NCI-H2227 (cell line): ENCODE results near the gene GPC6.
"Not testable (repeated sequence)": the region's sequence is repeated elsewhere in the genome, so short reads cannot be mapped to it uniquely, and the experiment has no call there.

ENCODE experiments used
- DNase-seq: peaks from one replicate; lab custom pipeline; 2025; ENCODE audit not compliant: unreplicated experiment; lab: John Stamatoyannopoulos, UW

Gene GPC6

DNA sequence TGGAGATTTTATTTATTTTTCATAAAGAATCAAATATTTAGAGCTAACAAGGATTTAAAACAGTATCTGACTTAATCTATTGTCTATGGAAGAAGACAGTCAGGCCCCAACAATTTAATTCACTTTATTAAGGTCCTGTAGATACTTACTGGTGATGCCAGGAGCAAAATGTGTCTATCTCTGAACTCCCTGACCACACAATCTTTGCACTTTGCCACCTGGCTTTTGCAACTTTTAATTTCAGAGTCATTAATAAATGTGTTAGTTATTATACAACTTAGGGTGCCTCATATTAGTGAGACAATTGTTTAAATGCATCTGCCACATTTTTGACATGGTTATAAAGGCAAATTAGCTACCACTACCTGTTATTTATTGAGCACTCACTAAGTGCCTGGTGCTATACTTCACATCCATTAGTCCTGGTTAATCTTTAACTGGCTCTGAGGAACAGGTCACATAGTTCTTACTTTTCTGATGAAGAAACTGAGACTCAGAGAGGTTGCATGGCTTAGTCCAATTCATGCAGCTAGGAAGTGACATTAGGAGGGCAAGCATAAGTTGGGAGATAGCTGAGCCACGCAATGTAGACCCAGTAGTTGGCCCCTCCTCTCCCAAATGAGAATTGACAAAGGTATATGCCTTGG lies 955.0 kb downstream of the GPC6 start:
- no peak for DNase-seq

DNA sequence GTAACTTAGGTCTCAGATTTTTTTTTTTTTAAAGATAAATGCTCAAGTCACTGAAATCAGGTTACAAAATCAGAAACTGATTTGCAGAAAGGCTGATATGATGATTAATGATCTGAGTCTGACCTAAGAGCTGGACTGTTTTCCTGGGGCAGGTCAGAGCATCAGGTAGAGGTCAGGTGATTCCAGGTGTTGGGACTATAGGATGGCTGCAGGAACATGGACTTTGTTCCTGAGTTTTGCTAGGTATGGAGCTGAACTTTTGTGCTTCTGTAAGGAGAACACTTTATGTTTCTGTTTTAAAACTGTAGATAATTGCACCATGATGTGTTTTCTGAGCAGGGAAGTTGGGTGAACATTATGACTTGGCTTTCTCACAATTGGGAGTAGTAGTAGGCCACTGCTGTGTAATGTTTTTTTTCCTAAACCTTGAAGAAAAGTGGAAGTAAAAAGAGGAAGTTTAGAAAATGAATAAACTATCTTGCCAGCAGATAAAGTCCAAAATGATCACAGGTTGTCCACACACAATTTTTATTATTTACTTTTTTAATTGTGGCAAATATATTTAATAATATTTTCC lies 955.7 kb downstream of the GPC6 start:
- DNase-seq: no peak

DNA sequence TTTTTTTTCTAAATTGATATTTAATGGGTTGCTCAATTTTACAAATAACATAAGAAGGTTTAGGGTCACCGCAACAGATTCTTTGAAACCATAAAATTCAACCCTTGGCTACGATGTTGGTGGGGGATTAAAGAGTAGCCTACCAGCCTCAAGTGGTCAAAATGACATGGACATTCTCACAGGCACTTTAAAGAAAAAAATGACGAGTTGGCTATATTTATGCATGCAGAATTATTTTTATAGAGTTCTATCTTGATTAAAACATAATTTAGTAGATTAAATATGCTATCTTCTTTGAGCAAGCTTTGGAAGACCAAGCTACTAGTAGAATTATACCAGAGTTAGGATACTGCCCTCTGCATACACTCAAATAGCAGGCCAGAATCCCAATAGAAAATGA lies 959.9 kb downstream of the GPC6 start:
- no peak for DNase-seq

DNA sequence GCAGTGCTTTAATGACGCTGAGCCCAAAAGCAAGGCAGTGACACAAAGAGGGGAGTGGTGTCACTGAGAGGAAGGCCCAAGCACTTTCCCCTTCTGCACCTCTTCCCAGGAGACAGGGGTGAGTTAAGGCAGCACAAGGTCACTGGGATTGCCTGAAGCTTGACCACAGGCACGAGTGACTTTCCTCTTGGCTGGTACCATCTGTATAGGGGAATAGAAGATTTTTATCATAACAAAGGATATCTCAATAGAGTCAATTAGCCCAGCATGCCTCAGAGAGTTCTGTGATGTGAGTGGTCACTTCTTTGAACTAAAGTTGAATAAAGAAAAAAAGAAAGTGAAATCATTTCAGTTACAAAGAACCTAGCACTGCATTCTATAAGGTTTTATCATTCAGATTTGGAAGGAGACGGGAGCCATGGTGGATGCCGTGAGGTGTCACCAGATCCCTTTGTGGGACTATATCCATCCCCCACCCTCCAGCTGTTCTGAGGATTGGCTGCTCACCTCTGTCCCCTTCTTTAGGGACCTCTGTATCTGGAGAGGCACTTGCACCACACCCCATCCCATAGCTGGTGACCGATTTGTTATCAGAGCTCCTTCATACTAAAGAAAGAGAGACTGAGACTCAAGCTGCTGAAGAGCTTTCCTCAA lies 961.7 kb downstream of the GPC6 start:
- DNase-seq: no peak

DNA sequence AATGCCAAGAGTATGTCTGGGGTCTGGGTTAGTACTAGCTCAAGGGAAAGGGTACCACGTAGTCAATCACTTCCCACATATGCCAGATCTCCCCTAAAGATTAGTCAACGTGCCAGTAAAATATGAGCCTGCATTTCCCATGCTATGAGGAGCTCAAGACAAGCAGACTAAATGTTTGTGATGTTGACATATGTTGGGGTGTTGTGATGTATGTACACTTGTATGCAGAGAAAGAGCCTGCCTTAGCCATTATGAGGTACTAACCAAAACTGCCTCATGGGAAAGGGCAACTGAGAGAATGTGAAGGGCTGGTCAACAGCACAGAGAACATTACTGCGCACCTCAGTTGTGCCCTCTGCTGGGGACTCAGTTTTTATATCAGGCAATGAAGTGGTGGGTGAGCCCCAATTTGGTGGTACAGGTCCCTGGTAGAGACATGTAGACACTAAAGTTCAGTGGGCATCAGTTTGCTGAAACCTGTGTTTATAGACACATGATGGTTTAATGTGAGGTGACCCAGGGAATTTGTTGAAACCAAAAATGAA lies 965.9 kb downstream of the GPC6 start:
- peak; percentile 12 for DNase-seq

DNA sequence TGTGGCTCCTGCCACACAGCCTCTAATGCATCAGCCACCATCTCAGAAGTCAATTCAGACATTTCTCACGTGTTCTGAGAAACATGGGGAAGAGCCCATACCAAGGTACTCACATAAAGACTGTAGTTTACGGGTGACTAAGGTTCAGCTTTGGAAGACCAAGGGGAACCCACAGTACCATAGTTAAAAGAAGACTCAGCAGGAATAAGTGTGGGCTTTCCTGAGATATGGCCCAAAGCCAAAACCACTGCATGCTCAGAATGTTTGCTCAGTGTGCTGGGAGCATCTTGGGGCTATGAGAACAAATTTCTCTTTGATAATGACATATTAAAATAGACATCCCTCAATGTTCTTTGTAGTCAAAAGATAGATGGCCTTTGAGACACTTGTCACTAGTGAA lies 969.1 kb downstream of the GPC6 start:
- peak; percentile 57 for DNase-seq

DNA sequence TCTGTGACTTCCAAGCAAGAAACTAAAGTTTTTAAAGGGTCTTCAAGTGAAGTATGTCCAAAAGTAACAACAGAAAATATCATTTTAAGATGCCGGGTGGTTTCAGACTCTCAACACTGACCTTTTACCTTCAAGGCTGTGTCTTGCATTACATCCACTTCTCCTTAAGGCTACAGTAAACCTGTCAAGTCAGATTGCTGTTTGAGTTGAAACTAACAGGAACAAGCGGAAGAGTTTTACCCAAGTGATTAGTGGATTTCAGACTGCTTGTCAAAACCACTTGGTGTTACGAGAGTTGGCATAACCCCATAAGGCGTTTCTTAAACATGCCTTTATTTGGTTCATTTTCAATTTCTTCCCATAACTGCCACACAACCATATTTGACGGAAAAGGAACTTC lies 969.8 kb downstream of the GPC6 start:
- DNase-seq: no peak

DNA sequence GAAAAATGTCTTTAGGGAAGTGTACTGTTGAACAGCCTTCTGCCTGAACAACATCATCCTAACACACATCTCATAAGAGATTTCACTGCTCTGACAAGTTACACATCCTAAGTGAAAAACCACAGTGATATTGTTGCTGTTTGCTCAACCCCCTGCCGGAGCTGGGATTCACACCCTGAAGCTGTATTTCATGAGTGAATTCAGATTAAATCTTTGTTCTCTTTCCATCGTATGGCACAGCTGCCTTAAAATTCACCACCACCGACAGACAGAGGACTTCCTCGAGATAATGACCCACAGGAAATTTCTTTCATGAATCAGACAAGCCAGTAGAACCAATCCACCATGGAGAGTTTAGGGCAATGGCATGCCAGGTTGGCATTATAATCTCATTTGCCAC lies 972.1 kb downstream of the GPC6 start:
- no peak for DNase-seq

DNA sequence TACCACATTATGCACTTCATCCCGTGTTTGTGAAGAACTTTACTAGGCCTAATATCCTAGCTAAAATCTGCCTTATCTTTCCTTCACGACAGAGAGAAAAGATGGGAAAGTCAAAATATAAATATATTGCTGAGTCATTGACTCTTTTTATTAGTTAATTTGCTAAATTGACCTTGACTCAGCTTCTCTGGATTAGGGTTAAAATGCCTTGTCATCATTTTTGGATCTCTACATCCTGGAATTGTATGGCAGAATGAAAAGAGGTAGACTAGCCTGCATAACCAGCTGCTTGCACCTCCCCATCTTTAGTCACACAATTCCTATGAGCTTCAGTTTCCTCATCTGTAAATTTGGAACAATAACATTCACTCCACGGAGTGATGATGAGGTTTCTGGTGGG lies 972.5 kb downstream of the GPC6 start:
- DNase-seq: no peak

DNA sequence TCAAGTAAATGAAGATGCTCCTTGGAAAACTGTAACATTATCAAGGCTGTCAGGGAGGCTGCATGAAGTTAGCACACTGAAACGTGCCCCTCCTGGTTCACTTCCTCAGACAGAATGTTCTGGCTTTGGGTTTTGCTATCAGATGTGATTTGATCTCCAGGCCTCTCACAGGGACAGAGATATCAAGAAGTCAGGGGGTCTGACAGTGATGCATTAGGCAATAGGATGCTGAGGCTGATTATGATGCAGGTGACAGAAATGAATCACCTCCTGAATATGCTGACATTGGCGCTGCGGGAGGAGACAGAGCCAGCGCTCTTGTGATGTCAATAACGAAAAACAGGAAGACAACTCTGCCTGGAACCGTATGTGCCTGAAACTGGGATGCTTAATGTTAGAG lies 974.4 kb downstream of the GPC6 start:
- no peak for DNase-seq

DNA sequence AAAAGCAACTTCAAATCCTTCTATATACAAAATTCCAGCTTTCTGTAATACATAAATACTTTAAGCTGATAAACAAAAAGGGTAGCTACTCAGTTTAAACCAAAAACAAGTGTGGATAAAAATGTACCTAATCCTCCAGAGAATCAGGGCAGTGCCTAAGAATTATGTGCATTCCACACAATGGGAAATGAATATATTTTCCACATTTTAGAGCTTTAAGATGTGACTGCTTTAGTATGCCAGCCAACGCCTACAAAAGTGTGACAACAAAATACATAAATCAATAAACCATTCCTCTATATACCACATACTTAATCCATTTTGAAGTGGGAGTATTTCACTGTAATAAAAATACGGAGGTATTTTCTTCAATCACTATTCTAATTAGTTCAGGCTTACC lies 977.6 kb downstream of the GPC6 start:
- no peak for DNase-seq

DNA sequence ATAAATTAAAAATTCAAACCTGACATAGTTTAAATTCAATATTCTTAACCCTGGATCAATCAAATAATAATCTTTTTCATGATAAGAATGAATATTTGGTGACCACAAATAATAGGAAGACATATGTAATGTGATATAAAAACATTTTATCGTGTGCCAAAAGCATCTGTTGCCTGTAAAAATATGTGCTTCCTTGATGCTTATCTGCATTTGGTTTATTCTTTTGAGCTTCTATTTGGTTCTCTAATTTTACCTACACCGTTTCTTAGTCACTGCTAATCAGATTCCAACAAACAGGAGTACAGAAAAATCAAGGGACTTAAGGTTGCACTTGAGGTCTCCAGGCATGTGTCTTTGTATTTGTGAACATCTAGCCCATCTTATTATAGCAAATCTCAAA lies 978.3 kb downstream of the GPC6 start:
- DNase-seq: no peak

DNA sequence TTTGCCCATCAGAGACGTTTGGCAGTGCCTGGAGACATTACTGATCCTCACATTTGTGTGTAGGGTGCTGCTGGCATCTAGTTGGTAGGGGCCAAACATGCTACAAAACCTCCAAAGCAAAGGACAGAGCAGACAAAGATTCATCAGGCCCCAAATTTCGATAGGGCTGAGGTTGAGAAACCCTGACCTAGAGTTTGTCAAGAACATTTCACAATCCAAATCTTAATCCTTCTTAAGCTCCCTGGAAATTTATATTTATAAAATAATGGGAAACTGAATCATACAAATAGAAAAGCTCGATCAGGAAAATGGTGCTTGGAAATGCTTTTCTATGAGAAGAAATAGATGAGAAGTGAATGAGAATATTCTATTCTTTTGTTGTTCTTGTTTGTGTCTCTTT lies 979.3 kb downstream of the GPC6 start:
- no peak for DNase-seq

DNA sequence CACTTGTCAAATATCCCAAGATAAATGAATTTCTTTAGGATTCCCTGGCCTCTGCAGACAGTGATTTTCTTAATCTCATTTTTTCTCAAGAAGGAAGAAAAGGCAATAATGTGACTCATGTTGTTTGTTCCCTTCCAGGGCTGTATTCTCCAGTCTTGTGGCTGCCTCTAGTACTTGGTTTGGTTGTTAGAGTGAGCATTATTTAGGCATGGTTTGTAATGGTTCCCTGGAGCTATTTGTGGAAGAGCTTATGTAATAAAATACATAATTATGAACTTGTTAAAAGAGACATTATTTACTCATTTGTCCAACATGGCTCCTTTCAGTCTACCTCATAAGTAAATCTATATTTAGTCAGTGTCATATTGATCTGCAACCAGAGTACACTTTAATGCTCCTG lies 982.5 kb downstream of the GPC6 start:
- no peak for DNase-seq

DNA sequence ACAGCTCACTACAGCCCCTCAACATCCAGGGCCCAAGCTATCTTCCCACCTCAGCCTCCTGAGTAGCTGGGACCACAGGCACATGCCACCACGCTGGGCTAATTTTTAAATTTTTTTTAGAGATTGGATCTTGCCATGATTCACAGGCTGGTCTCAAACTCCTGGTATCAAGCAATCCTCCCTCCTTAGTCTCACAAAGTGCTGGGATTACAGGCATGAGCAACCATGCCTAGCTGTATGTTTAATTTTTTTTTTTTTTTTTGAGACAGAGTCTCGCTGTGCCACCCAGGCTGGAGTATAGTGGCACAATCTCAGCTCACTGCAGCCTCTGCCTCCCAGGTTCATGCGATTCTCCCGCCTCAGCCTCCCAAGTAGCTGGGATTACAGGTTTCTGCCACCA lies 983.3 kb downstream of the GPC6 start:
- DNase-seq: not testable (repeated sequence)

DNA sequence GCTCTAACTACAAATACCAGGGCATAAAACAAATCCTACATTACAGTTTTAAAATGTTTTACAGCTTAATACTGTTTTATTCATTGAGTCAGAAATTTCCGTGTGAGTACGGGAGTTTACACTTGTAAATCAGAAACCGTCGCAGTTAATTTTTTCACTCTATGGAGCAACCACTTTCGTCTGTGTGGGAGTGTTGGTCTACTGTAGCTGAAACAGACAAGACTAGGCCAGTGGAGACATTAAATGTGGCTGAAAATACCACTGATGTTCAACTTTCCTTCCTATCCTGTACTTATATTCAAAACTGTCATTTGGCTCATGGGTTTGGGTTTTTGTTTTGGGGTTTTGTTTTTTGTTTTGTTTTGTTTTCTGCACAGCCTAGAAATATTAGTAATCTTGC lies 984.2 kb downstream of the GPC6 start:
- DNase-seq: no peak

DNA sequence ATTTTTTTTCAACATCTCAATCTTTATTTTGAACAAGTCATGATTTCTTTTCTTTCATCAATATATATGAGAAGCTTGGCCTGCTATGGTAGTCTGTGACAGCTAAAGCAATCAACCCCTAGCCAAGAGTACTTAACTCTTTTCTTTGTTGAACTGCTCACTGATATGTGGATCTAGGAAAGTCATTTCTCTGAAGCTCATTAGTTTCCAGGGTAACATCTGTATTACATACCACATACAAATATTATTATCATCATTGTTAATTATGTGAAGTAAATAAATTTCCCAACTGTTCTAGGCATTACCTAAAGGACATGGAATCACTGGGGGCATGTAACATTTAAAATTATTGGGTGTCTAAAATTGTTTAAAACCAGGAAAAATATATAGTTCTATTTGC lies 985.6 kb downstream of the GPC6 start:
- no peak for DNase-seq

DNA sequence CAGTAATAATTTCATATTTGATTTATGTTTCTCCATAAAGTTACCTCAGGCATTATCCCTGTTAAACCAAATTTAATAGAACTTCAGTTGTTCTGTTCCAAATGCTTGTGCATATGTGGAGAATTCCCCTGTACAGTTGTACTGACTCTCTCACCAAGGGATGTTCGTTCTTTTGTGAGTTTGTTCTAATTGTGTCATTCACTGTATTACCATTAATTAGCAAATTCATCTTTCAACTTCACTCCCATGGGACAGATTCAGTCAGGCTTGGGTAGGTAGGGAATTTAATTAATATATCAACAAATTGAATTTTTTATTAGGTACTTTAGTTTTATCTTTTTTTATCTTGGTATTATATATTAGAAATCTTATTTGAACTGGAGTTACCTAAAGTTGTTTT lies 987.5 kb downstream of the GPC6 start:
- DNase-seq: no peak

DNA sequence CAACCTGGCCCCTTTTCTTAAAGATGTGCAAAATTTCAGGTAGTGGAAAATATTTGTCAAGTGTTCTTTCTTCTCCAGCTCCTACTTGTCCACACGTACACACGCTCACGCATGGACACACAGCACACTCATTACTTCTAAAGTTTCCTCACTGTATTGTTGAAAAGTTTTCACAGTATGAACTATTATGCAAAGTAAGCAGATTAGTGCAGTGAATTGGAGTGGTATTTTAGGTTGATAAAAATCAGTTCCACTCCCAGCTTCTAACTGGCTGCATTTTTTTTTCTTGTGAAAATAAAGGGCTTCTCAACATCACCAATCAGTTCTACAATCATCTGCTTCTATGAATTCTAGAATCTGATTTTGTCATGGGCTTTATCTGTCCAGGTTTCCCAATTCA lies 988.4 kb downstream of the GPC6 start:
- DNase-seq: no peak

DNA sequence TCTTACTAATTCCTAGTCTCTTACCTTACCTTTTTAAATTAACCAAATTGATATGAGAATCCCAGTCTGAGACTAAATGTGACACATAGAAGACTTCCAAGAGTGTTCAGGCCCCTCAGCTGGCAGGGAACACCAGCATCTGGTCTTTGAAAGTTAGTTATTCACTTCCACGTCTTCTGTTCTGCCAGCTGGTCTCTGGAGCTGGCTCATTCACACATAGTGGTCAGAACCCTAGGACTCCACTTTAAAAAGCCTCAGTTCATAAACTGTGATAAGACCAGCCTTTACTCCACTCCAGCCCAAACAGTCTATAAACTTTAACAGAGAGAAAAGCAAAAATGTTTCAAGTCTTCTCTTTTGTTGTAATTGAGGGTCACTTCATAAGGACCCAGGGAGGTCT lies 989.9 kb downstream of the GPC6 start:
- no peak for DNase-seq

DNA sequence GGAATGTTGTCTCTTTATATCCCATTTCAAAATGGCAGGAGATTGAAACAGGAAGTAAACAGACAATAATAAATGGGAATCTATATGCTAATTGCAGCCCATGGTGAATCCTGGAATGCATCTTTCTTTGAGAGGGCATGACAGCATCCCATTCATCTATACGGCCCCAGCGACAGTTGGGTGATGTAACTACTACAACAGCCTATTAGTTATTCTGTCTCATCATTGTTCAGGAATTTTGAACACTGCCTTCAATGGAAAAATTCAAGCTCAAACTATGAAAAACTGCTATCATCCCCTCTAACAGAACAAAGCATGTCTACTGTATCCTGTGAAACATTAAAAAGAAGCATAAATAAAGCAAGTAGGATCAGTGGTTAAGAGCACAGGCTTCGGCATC lies 990.8 kb downstream of the GPC6 start:
- no peak for DNase-seq

DNA sequence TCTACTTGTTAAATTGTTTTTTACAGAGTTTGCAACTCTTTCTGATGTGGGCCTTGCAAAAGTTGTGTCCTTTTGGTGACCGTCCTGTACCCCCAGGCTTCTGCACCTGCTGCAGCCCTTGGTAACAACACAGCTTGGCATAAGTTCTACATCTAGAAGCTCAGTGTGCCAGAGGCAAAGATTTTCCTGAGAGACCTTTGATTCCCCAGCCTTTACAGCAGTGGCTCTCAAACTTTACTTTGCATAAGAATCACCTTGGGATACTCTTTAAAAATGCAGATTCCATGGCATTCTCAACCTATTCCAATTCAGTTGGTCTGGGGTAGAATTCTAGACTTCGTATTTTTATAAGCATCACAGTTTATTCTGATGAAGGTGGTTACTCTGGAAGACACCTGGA lies 991.9 kb downstream of the GPC6 start:
- DNase-seq: no peak

DNA sequence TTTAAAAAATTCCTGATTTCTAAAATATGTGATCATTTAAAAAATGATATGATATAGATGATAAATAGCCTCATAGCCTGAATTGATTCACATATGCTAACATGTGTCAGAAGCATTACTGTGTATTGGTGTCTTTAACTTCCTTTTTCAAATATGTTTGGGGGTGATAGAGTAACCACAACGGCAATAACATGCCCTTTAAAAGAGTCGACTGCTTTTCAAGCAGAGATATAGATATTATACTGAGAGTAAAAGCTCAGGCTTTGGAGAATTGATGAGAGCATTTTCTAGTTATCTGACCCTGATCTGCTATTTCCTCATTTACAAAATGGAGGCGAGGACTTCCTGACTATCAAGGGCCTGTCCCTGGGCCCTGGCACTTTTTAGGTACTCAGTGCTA lies 992.3 kb downstream of the GPC6 start:
- DNase-seq: no peak
